HG02973 (cell line): ENCODE results near the gene LOC128125822.
A peak's percentile ranks its signal among the peaks of the same experiment; 100 is the strongest.

Experiments
- ATAC-seq: cut with Tn5 transposase; IDR thresholded peaks from one replicate; pipeline ENCODE4 v1.9.1; 2021; ENCODE audit warnings: moderate library complexity; ENCODE audit not compliant: unreplicated experiment

LOC128125822 gene

DNA sequence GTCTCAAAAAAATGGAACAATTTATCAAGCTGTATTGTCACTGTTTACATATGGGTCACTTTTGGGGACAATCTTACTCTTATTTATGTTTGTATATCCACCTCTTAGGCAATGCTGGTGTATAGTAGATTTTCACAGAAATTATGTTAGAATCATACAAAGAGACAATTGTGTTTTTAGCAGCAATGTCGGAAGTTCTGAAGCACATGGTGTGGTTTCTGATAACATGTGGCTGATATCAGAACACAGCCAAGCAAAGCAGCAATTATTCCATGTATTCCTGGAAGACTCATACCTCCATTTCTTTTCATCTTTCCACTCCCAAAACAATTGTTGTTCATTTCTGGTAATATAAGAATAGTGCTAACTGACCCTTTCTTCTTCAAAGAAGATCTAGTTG lies 17.5 kb upstream of the LOC128125822 start:
- ATAC-seq: no peak

DNA sequence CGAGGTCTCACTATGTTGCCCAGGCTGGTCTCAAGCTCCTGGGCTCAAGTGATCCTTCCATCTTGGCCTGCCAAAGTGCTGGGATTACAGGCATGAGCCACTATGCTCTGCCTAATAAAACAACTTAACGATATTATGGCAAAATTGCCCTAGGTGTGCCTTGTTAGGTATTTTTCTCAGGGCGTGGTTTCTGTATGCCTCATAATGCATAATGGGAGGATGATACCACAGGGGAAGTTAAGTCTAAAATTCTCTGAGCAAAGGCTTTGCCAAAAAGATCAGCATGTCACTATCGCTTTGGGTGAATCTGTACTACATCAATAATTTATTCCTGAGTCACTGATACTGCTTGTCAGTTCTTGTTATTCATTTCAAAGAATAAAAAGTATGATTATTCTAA lies 15.9 kb upstream of the LOC128125822 start:
- no peak for ATAC-seq

DNA sequence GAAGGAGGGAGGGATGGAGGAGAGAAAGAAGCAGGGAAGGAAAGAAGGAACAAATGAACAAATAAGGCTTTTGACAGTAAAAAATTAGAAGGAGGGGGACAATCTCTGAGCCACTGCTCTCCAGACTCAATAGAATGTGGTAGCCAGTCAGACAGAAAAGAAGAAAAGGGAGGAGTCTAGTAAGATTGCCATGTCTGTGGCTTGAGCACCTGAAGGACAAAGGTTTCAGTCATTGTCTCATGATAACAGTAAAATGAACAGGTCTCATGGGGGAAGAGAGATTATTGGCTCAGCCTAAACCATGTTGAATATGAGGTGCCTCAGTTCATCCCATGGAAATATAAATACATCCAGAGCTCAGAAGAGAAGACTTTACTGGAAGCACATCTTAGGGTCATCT lies 14.0 kb upstream of the LOC128125822 start:
- peak; percentile 78 for ATAC-seq

DNA sequence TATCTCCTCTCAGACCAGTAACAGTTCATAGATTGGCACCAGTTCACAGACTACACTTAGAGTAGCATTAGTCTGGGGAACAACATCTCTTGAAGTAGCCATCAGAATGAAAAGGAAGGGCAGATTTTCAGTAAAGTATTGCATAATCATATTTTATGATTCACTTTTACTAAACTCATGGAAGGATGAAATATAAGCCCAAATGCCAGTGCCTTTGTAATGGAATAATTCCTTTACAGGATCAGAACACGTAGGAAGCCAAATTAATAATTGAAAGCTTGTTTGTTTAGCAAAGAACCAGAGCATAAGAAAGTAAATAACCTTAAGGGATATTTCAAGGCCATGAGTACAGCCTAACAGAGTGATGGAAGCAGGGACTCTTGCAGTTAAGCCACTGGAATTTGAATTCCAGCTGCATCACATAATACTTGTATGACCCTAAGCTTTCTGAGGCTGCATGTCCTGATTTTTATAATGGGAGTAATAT lies 11.4 kb upstream of the LOC128125822 start:
- no peak for ATAC-seq

DNA sequence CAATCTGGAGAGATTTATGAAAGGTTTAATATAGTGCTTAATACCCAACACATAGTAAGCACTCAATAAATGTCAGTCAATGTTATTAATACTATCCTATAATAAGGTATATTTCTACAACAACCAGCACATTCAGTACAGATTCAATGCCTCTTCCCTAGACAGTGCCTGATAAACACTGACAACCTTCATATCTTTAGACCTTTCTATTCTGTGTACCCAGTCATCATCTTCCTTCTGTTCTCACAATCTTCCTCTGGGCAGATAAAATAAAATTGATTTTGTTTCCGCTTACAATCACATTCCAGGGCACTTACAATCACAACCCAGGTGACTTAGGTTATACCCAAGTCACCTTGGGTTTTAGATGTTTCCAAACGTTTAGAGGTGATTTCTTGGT lies 11.0 kb upstream of the LOC128125822 start:
- ATAC-seq: no peak

DNA sequence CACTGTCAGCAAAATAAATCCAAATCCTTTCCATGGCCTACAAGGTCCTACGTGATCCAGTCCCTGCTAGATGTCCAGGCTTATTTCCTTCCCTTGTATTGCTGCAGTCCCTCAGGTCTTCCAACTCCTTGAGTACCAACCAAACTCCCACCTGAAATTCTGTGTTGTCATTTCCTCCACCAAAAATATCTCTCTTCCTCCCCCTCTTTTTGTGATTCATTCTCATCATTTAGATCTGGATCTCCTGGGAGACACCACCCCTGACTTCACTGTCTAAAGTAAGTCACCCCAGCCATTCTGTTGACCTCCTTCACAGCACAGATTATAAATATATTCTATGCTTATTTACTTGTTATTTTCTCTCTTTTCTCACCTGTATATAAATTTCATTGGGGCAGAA lies 9.0 kb upstream of the LOC128125822 start:
- ATAC-seq: no peak

DNA sequence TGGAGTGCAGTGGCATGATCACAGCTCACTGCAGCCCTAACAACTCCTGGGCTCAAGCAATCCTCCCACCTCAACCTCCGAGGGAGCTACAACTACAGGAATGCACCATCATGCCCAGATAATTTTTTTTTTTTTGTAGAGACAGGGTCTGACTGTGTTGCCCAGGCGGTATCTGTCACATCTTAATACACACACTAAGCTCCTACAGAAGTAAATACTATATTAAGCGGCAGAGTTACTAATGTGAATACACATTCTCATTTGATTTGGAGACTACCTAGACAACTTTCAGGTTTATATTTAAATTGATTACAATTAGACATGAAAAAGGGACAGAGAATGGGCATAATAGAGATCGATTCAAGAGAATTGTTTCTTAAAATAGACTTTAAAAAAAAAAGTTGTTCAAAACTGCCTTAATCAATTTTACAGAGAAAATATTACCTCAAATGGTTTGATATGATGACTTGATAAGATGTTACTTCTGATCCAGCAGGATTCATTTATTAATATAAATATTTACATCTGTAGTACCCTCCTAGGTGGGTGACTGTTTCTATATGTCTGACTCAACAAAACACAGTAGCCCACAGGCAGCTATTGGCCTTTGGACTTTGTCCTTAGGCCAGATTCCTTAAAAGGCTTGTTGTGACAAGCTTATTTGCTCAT lies 7.1 kb upstream of the LOC128125822 start:
- no peak for ATAC-seq

DNA sequence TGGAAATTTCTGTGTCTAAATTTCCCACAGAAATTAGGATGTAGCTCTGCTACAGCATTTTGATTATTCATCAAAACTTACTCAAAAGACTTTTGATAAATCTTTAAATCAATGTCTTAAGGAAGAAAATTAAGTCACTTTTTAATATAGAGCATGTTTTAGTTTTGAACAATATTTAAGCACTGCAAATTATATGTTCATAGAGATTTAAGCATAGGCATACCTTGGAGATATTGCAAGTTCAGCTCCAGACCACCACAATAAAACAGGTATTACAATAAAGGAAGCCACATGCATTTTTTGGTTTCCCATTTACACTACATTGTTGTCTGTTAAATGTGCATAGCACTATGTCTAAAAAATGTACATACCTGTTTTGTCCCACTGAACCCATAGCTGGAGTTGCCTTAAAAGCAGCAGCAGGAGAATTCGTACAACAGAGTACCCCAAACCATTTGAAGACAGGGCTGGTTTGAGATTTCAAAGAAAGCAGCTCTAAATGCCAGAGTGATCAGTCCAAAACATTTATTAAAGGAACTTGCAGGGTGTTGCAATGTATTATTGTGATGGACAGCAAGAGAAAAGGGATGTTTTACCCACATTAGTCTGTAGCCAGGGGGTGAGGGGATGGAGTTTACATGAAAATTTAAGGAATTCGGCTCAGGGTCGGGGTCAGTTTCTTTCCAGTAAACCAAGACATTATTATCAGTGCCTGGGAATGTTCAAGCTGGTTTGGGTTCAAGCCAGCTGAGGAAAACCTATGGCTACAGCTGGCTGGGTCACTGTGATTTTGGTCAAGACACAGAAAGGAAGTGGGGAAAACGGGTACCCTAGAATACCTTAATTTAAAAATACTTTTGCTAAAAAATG lies 6.3 kb upstream of the LOC128125822 start:
- no peak for ATAC-seq

DNA sequence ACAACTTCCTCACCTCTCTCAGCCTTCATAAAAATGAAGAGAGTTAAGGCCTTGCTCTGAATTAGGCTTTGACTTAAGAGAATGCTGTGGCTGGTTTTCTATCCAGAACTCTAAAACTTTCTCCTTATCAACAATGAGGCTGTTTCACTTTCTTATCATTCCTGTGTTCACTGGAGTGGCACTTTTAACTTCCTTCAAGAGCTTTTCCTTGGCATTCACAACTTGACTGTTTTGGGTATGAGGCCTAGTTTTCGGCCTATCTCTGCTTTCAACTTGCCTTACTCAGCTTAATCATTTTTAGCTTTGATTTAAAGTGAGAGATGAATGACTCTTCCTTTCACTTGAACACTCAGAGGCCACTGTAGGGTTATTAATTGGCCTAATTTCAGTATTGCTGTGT lies 4.3 kb upstream of the LOC128125822 start:
- ATAC-seq: no peak

DNA sequence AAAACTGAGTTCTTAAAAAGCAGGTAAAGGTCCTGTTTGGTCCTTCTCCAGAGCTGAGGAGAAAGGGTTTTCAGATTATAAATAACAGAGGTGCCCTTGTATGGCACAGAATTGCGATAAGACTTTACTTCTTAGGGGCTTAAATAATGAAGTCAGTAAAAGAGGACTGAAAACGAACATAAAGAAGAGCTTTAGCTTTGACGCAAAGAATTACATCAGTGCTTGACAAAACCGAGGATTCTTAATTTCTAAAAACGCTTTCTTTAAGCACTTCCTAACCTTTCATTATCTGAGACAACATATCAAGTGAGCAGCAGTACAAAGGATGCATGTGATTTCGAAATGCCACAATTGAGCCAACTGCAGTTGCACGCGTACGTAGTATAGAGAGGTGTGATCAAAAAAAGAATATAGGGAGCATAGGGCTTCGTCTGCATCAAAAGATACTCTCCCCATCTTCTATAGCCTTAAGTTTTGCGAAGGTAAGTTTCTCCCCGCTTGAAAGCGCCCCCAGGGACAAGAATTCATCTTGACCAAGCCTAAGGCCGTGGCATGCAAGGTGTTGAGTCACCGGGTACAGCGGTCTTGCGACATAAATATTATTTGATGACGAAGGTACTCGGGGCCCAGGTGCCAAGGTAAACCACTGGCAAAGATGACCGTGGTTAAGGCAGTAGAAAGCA lies 778 bp upstream of the LOC128125822 start:
- peak; percentile 5 for ATAC-seq

DNA sequence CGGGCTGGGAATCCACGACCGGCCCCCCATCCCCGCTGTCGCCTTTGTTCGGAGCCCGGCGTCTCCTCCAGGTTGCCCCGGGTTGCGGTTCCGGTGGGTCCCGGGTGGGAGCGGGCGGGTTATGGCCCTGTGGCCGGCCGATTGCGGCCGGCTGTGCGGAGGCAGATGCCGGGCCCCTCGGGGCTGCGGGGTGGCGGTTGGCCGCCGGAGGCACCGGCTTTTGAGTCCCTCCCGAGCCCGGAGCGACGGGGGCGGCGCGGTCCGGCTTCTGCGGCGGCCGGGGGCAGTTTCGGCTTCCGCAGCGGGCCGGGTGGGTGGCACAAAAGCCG lies 431 bp downstream of the LOC128125822 start:
- peak; percentile 0 for ATAC-seq

DNA sequence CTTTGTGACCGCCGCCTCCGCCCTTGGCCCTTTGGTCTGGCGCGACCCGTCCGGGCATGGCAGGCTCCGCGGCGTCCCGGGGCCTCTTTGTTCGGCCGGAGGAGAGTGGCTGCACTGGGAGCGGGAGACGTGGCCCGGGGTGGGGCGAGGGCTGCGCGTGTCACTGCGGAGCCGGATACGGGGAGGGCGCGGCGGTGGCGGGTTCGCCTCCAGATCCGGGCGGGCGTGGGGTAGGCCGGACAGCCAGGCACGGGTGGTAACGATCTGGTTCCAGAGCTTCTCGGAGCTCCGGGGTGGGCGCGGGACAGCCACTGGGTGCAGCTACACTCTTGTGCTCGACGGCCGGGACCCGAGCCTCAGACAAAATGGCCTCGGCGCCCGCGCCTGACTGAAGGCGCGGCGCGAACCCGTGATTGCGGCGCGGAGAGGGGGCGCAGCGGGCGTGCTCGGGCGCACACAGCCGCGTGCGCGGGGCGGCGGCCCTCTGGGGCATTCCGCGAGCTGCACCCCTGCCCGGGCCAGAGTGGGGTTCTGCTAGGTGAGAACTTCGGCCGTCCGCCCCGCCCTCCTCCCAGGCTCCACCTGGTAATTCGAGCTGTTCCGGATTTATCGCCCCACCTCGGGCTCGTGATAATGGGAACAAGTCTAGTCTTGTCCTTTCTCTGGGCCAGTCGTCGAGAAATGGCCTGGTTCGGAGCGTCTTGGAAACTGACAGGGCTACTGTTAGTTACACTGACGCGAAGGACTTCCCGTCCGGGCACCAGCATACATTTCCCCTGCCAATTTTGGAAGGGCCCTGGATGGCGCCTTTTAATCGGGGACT lies 1.0 kb downstream of the LOC128125822 start:
- peak; percentile 41 for ATAC-seq

DNA sequence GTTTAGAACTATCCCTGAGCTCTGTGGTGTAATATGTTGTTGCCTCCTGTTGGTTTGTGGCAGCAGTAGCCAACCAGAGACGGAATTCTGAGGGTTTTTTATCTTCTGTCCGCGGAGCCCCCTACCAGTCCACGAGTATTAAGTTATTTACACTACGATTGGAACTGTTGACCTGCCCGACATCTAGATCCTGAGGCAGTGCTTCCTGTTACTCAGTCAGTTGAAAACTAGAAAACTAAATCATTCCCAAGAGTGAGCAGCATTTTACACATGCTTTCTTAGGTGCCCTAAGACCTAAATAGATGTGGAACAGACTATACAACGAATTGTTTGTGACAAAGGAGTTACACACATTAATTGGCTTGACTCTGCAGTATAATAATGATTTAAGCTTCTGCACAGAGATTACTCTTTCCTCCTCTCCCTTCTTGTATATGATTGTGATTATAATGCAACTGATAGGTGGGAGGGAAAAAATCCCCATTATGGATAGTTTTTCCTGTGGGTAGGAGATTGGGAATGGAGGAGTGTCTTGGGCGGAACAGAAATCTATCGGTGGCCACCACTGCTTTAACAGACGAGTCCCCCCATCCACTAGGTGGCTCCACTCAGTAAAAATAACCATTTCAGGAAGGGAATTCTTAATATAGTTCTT lies 1.7 kb downstream of the LOC128125822 start:
- ATAC-seq: no peak

DNA sequence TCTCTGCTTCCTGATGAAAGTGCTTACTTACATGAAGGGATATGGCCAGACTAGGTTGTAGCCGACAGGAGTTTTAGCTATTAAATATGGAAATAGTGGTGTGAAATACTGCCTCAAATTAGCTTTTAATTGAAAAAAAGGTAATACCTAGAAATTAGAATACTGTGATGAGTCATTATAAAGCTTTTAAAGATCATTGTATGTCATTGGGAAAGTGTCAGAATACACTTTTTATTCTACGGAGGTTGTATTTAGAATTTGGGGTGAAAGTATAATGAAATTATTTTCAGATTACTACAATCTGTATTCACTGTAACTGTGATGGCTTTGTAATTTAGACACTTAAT lies 2.2 kb downstream of the LOC128125822 start:
- no peak for ATAC-seq

DNA sequence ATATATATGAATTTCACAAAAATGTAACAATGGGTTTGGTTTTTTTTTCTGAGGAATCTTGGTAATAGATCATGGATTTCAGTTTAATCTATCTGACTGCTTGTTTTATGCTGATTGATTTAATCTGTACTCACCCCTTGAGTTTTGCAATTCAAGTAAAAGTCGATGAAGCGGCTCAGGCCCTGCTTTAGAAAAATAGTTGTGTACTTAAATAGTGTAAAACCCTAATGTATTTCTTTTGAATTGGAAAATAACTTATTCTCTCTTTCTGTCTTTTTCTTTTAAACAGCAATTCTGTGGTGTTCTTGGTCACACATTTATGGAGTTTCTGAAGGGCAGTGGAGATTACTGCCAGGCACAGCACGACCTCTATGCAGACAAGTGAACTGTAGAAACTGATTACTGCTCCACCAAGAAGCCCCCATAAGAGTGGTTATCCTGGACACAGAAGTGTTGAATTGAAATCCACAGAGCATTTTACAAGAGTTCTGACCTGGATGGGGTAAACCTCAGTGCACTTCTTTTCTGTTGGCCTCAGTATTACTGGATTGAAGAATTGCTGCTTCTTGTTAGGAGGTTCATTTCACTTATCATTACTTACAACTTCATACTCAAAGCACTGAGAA lies 4.0 kb downstream of the LOC128125822 start:
- ATAC-seq: no peak

DNA sequence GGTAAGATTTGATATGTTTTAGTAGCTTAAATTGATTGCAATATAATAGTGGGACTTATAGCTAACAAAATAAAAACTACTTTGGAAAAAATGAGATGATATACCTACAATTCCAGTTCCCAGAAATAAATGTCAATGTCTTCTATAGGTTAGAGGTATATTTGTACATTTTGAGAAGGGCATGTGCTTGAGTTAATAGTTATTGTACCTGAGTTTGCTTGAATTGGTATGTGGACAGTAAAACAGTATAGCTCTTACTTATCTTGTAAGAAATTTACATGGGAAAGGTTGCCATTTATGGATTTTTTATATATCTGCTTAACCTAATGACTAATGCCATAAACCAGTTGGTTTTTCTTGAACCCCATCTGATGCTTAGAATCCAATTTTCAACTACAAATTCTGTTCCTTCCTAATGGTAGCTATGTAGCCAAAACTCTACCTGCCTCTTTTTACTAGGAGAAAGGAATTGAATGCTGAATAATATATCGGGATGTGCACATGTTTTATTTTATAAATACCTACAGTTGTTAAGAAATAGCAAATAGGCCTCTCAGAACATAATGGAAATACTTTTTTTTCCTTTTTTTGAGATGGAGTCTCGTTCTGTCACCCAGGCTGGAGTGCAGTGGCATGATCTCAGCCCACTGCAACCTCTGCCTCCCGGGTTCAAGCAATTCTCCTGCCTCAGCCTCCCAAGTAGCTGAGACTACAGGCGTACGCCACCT lies 4.9 kb downstream of the LOC128125822 start:
- no peak for ATAC-seq

DNA sequence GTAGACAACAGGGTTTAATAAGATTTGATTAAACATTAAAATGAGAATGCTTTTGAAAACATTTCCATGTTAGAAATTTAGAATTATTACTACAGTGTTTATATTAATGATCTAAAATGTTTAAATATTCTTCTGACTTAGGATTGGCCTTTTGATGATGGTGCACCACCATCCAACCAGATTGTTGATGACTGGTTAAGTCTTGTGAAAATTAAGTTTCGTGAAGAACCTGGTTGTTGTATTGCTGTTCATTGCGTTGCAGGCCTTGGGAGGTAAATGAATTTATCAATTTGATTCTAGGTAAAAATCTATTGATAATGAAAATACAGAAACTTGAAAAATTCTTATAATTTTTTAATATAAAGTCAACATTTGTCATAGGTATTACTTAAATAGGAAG lies 6.5 kb downstream of the LOC128125822 start:
- no peak for ATAC-seq

DNA sequence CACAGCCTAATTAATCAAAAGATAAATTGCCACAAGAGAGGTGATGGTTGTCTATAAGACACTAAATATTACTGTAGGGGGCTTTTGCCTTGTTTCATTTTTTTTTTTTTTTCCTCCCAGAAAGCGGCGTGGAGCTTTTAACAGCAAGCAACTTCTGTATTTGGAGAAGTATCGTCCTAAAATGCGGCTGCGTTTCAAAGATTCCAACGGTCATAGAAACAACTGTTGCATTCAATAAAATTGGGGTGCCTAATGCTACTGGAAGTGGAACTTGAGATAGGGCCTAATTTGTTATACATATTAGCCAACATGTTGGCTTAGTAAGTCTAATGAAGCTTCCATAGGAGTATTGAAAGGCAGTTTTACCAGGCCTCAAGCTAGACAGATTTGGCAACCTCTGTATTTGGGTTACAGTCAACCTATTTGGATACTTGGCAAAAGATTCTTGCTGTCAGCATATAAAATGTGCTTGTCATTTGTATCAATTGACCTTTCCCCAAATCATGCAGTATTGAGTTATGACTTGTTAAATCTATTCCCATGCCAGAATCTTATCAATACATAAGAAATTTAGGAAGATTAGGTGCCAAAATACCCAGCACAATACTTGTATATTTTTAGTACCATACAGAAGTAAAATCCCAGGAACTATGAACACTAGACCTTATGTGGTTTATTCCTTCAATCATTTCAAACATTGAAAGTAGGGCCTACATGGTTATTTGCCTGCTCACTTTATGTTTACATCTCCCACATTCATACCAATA lies 7.8 kb downstream of the LOC128125822 start:
- no peak for ATAC-seq

DNA sequence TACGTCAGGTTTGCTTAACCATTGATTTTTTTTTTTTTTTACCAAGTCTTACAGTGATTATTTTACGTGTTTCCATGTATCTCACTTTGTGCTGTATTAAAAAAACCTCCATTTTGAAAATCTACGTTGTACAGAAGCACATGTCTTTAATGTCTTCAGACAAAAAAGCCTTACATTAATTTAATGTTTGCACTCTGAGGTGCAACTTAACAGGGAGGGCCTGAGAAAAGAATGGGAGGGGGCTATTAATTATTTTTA lies 8.4 kb downstream of the LOC128125822 start:
- ATAC-seq: no peak
